HL-60/S4 treated with phorbol 12-myristate 13-acetate at 8.2 ng/mL for 4 days and 3 days (cell line): ENCODE results near the gene SORD.
"Not testable (repeated sequence)": the region's sequence is repeated elsewhere in the genome, so short reads cannot be mapped to it uniquely, and the experiment has no call there.

Source experiments
- in situ Hi-C: fragments of 300-500 bp; cut with MboI; formaldehyde crosslinking; loops from 2 replicates; pipeline ENCODE4 v1.15.0; 2022; ENCODE audit warnings: low sequenced_read_pairs

Gene SORD

GRCh38 chr15:45022871-45023658, at the start of gene SORD:
TSS of gene SORD (plus strand) at chr15:45023195. CDS start at chr15:45023284, 89 bp downstream.
- in situ Hi-C loops, result no loop called here

GRCh38 chr15:44976183-44976582, 46.8 kb upstream of the SORD start:
- in situ Hi-C loops, result not testable (repeated sequence)

GRCh38 chr15:44977781-44978180, 45.2 kb upstream of the SORD start:
- in situ Hi-C loops, result not testable (repeated sequence)

- in situ Hi-C loops, result not testable (repeated sequence)
These were observed 43.2 kb upstream of the SORD start for GRCh38 chr15:44979617-44980339.

GRCh38 chr15:44984144-44984543, 38.9 kb upstream of the SORD start:
- in situ Hi-C loops, result not testable (repeated sequence)

GRCh38 chr15:44986346-44987055, 36.5 kb upstream of the SORD start:
- in situ Hi-C loops, result not testable (repeated sequence)

- in situ Hi-C loops, result not testable (repeated sequence)
These were observed 35.3 kb upstream of the SORD start for GRCh38 chr15:44987711-44988110.

- in situ Hi-C loops, result not testable (repeated sequence)
These were observed 34.7 kb upstream of the SORD start for GRCh38 chr15:44988184-44988869.

GRCh38 chr15:44988870-44989219, 34.1 kb upstream of the SORD start:
- in situ Hi-C loops, result not testable (repeated sequence)

GRCh38 chr15:44997632-44998031, 25.4 kb upstream of the SORD start:
- in situ Hi-C loops, result not testable (repeated sequence)

- in situ Hi-C loops, result no loop called here
These were observed 23.9 kb upstream of the SORD start for GRCh38 chr15:44999105-44999504.

GRCh38 chr15:45001180-45001579, 21.8 kb upstream of the SORD start:
- in situ Hi-C loops, result not testable (repeated sequence)

- in situ Hi-C loops, result not testable (repeated sequence)
These were observed 19.1 kb upstream of the SORD start for GRCh38 chr15:45003731-45004410.

GRCh38 chr15:45004590-45005175, 18.3 kb upstream of the SORD start:
- in situ Hi-C loops, result not testable (repeated sequence)

- in situ Hi-C loops, result no loop called here
These were observed 13.9 kb upstream of the SORD start for GRCh38 chr15:45009046-45009445.

GRCh38 chr15:45015114-45015513, 7.9 kb upstream of the SORD start:
- in situ Hi-C loops, result not testable (repeated sequence)

- in situ Hi-C loops, result not testable (repeated sequence)
These were observed 2.6 kb upstream of the SORD start for GRCh38 chr15:45020222-45020900.

- in situ Hi-C loops, result not testable (repeated sequence)
These were observed 2.1 kb upstream of the SORD start for GRCh38 chr15:45020901-45021259.

GRCh38 chr15:45021348-45021747, 1.6 kb upstream of the SORD start:
- in situ Hi-C loops, result no loop called here
